Measurements from ENCODE around the gene RRBP1.
A peak's percentile ranks its signal among the peaks of the same experiment; 100 is the strongest.

- TF ChIP-seq, protein P1, sequence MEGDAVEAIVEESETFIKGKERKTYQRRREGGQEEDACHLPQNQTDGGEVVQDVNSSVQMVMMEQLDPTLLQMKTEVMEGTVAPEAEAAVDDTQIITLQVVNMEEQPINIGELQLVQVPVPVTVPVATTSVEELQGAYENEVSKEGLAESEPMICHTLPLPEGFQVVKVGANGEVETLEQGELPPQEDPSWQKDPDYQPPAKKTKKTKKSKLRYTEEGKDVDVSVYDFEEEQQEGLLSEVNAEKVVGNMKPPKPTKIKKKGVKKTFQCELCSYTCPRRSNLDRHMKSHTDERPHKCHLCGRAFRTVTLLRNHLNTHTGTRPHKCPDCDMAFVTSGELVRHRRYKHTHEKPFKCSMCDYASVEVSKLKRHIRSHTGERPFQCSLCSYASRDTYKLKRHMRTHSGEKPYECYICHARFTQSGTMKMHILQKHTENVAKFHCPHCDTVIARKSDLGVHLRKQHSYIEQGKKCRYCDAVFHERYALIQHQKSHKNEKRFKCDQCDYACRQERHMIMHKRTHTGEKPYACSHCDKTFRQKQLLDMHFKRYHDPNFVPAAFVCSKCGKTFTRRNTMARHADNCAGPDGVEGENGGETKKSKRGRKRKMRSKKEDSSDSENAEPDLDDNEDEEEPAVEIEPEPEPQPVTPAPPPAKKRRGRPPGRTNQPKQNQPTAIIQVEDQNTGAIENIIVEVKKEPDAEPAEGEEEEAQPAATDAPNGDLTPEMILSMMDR (conservative IDR thresholded peaks at IDR 0.05; ENCODE audit: low read depth, low read length), result no peak
- TF ChIP-seq CEBPB (IDR thresholded peaks at IDR 0.05; ENCODE audit: low read depth, low read length), result peak; percentile 36; the same call in 1 of the 2 replicates
- no peak for TF ChIP-seq RCOR1 (IDR thresholded peaks at IDR 0.05; ENCODE audit: insufficient replicate concordance, low read length)
Measured at GRCh38 chr20:17645546-17646208, 36.4 kb downstream of the RRBP1 start.
